Stimulated activated CD4-positive, alpha-beta T cell treated with anti-CD3 and anti-CD28 coated beads, Interleukin-2, amount 100 ng/mL, for 24 hours (primary cell): ENCODE results near the gene CD22.

ENCODE experiments used
- DNase-seq, 2 donors: peaks; one replicate each; pipeline ENCODE4 v3.0.0-alpha.2; 2020

The CD22 gene

DNA sequence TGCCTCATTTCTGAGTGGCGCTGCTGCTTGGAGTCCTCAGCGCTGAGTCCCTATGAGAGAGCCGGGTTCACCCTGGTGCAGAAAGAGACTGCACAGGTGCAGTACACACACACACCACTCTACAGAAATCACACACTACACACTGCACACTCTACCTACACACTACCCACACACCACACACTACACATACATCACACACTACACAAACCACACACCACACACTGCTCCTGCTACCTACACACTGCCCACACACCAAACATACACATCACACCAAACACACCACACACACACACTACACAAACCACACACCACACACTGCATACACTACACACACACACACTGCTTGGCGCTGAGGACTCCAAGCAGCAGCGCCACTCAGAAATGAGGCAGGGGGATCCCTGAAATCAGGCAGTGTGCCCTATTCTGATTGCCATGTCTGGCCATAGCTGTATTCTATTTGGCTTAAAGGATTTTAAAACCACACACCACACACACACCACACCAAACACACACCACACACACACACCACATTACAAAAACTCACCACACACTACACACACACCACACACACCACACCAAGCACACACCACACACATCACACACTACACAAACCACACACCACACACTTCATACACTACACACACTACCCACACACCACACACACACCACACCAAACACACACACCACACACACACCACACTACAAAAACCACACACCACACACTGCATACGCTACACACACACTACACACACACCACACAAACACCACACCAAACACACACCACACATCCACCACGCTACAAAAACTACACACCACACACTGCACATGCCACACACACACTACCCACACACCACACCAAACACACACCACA, 32.1 kb upstream of the CD22 start:
- no peak for DNase-seq

- no peak for DNase-seq
Measured at GRCh38 chr19:35297515-35297848, 31.5 kb upstream of the CD22 start.

- no peak for DNase-seq
Measured at GRCh38 chr19:35297922-35298321, 31.1 kb upstream of the CD22 start.

DNA sequence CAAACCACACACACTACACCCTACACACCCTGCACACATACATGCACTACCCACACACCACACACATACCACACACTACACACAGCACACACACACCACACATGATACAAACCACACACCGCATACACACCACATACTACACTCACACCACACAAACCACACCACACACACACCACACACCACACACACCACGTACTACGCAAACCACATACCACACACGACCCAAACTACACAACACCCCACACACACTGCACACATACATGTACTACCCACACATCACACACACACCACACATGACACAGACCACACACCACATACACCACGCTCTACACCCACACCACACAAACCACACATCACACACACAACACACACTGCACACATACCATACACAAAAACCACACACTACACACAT, 30.4 kb upstream of the CD22 start:
- no peak for DNase-seq

DNA sequence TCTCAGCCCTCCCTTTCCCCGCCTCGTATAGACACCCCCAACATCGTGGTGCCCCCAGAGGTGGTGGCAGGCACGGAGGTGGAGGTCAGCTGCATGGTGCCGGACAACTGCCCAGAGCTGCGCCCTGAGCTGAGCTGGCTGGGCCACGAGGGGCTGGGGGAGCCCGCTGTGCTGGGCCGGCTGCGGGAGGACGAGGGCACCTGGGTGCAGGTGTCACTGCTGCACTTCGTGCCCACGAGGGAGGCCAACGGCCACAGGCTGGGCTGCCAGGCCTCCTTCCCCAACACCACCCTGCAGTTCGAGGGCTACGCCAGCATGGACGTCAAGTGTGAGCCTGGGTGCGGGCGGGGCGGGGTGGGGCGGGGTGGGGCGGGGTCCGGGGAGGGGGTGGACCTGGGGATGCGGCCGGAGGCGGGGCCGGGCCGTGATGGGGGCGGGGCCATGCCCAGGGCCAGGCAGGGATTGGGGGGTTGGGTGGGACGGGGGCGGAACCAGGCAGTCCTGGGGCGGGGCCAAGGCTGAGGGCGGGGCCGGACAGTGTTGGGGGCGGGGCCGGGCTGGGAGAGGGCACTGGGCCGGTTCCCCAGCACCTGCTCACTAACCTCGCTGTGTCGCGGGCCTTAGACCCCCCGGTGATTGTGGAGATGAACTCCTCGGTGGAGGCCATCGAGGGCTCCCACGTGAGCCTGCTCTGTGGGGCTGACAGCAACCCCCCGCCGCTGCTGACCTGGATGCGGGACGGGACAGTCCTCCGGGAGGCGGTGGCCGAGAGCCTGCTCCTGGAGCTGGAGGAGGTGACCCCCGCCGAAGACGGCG, 29.3 kb upstream of the CD22 start:
- peak in 1 of 2 donors; percentile 21 for DNase-seq

- DNase-seq, result no peak
Measured at GRCh38 chr19:35300339-35300649, 28.7 kb upstream of the CD22 start.

GRCh38 chr19:35301961-35302360, 27.0 kb upstream of the CD22 start:
- no peak for DNase-seq

DNA sequence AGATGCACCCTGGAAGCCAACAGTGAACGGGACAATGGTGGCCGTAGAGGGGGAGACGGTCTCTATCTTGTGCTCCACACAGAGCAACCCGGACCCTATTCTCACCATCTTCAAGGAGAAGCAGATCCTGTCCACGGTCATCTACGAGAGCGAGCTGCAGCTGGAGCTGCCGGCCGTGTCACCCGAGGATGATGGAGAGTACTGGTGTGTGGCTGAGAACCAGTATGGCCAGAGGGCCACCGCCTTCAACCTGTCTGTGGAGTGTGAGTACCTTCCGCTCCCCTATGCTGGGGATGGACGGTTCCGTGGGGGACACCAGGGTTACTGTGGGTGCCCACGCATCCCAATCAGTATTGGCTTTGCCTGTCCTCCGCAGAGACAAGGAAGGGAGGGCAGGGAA, 26.5 kb upstream of the CD22 start:
- no peak for DNase-seq

DNA sequence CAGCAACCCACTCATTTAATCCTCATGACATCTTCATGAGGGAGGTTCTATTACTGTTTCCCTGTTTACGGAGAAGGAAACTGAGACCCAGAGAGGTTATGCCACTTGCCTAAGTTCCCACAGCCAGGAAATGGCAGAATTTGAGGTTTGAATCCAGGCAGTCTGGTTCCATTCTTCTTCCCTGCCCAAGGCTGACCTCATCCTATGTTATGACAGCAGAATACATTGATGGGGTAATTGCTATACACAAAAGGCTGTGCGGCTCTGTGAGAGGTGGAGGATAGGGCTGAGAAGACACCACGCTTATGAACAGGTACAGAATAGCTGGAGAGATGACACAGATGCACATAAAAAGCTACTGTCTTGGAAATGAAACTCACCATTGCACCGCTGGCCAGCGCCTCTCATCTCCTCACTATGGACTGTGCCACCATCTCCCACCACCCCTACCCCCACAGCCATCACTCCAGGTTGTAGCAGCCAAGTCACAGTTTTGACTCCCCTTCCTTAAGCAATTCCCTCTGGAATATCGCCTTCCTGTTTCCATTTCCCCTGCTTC, 25.6 kb upstream of the CD22 start:
- no peak for DNase-seq

DNA sequence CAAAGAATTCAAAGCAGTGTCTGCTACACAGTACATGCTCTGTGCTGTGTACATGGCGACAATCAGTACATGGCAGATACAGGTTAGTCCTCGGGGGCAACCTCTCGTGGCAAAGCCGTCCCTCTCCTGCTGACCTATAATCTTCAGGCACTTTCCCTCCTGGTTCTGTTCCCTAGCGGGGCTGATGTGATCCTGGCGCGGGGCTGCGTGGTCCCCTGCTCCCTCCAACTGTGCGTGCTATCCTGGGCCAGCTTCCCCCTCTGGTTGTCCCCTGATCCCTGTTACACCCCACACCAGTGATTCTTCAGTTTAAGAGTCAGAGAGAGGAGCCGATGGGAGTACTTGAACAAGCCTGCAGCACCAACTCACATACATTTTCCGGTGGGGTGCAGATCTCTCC, 25.0 kb upstream of the CD22 start:
- DNase-seq, result no peak

DNA sequence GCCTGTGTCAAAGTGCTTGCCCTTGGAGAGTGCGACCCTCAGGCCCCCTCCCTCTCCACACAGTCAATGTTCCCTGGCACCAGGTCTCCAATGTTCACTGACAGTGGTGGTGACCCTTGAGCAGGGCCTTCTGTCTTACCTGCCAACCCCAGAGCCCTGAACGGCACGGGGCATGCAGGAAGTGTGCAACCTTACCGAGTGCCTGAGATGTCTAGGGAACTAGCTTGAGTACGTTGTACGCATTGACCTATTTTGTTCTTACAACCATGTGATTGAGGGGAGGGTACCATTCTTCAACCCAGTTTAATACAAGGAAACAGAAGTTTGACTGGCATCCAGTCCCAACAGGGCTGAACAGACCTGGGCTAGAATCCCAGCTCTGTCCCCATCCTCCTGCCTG, 23.8 kb upstream of the CD22 start:
- no peak for DNase-seq

DNA sequence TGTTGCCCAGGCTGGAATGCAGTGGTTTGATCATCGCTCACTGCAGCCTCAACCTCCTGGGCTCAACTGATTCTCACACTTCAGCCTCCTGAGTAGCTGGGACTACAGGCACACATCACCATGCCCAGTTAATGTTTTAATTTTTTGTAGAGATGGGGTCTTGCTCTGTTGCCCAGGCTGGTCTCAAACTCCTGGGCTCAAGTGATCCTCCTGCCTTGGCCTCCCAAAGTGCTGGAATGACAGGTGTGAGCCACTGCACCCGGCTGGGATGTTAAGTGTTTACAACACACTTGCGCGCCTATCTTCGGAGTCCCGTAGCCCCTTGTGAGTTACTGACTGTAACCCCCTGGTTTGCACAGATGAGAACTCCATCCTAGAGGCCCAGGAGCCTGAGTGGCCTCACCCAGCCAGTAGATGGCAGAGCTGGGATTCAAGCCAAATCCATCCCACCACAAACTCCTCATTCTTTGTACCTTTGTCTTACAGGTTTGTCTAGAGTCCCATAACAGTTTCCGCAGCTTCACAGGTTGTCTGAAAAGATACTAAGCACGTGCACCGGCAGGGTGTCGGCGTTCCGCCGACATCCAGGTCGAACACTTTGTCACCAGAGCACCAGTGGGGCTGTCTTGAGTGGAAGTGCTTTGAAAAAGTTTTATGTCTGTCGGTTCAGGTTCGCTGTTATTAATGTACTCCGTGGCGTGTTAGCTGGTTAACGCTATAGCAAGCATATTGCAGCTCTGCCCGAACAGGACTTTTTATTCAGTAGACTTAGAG, 22.3 kb upstream of the CD22 start:
- no peak for DNase-seq

DNA sequence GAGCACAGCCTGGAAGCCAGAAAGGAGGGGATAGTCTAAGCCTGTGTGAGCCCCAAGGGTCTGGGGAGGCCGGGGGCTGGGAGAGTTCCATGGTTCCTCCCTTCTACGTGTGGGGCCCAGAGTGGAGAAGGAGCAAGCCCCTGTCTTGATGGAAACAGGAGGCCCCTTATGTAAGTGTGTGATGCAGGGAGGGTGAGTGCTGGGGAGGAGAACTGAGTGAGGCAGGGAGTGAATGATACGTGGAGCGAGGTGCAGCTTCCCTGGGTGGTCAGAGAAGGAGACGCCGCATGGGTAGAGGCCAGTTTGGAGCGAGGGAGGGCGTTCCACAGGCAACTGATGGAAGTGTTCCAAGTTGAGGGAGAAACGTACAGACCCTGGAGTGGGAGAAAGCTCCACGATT, 21.1 kb upstream of the CD22 start:
- DNase-seq, result no peak

GRCh38 chr19:35308910-35309309, 20.1 kb upstream of the CD22 start:
- no peak for DNase-seq

- no peak for DNase-seq
Measured at GRCh38 chr19:35309481-35310279, 19.3 kb upstream of the CD22 start.

DNA sequence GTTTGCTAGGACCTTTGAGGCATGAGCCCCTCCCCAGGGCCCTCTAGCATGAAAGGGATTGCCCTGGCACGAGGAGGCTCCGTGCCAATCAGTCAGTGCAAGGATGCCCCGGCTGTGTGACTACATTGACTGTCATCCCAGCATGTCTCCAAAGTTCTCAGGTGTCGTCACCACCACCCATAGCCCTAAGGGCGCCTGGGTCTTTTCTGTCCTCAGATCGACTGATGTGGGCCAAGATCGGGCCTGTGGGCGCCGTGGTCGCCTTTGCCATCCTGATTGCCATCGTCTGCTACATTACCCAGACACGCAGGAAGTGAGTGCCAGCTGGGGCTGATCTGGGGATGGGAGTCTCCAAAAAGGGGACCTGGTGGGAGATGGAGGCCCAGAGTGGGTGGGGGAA, 18.7 kb upstream of the CD22 start:
- DNase-seq, result no peak

DNA sequence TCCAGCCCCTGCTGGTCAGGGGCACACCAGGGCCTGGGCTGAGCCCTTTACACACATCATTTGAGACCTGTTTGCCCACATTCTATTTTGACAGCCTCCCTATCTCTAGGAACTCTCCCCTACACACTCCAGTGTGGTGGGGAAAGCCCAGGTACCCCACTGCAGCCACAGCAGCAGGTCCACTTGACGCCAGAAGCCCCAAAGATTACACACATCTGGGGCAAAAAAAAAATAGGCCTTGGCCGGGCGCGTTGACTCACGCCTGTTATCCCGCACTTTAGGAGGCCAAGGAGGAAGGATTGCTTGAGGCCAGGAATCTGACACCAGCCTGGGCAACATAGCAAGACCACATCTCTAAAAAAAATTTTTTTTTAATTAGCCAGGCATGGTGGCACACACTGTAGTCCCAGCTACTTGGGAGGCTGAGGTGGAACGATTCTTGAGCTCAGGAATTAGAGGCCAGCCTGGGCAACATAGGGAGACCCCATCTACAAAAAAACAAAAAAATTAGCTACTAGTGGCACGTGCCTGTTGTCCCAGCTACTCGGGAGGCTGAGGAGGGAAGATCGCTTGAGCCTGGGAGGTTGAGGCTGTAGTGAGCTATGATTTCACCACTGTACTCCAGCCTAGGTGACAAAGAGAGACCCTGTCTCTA, 18.0 kb upstream of the CD22 start:
- DNase-seq, result no peak

- DNase-seq, result no peak
Measured at GRCh38 chr19:35311901-35312665, 16.9 kb upstream of the CD22 start.

DNA sequence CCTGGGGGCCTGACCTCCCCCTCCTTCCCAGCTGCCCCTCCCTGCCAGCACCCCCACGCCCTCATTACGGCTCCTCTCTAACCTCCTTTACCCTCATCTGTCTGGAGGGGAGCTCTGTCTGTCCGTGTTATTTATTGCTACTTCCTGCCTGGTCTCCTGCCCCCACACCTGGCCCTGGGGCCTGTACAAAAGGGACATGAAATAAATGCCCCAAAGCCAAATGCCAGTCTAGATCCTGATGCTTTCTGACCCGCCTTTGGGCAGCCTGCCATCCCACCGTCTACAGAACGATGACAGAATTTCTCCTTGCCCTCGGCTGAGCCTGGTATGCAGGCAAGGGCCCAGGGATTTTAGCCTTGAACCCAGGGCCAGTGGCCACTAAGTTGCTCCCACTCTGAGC, 15.4 kb upstream of the CD22 start:
- DNase-seq, result no peak

DNA sequence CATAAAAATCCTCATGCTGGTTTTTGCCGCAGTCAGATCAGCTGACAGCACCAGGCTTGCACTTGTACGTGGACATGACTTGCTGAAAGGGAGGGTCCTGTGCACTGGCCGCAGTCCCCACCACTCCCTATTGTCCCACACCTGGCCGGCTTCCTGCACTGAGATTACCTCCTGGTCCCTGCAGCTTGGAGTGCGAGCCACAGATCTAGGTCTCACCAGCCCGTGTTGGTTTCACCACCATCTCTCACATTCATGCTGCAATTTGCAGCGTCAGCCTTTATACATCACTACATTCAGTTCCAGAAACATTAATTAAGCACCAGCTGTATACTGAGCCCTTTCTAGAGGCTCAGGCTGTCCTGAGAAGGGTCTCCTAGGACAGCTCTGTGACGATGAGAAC, 15.0 kb upstream of the CD22 start:
- no peak for DNase-seq

DNA sequence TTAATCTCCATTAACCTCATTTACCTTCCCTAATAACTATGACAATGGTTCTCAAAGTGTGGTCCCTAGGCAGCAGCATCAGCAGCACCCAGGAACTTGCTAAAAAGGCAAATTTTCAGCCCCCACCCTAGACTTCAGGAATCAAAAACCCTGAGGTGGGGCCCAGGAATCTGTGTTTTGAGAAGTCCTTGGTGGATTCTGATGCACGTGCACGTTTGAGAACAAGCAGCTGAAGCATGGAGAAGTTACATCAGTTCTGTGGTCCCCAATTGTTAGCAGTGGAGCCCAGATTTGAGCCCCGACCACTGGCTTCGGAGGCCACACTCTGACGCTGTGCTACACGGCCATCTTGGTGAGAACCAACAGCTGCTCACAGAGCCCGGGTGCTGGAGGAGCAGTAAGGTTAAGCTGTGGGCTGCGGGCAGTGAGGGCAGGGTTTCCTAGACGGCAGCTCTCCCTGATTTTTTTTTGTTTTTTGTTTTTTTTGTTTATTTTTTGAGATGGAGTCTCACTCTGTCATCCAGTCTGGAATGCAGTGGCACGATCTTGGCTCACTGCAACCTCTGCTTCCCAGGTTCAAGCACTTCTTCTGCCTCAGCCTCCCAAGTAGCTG, 14.0 kb upstream of the CD22 start:
- DNase-seq, result no peak
